ENCODE measurements around the gene ST8SIA1.

Gene ST8SIA1

GRCh38 chr12:22231078-22231477 is 103.4 kb downstream of the ST8SIA1 start:
- DNase-seq: no peak

GRCh38 chr12:22230280-22230794 is 104.2 kb downstream of the ST8SIA1 start:
- no peak for DNase-seq

- DNase-seq: no peak
These were observed 104.7 kb downstream of the ST8SIA1 start for GRCh38 chr12:22229652-22230279.

DNA sequence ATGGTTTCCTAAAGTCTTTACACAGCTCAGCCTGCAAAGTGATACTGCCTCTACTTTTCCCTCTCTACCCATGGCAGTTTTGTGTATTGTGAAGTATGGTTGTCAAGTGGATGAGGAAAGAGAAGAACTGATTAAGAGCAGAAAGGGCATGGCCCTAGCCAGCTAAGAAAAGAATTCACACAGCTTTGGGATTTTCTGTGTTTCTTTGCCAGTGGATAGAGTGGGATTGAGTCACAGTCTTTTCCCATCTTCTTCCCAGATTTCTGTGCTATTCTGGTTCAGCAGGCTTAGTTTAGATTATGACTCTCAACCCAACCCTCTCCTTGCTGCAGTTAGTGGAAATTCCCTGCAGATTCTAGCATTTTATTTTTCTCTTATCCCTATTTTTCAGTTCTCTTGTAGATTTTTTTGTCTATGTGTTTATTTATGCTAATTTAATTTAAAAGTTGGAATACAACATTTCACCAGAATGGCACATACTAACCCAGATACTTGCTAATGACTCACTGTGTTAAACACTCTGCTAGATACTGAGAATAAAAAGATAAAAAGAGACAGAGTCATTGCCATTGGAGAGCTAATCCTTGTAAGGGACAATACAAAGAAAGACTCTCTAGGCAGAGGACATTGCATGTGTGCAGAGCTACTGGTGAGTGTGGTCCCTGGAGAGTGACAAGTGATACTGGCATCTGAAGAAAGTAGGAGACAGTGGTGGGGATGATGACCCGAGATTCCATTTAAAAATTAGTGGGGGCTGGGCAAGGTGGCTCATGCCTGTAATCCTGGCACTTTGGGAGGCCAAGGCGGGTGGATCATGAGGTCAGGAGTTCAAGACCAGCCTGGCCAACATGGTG is 106.3 kb downstream of the ST8SIA1 start:
- no peak for DNase-seq

GRCh38 chr12:22223356-22223755 is 111.2 kb downstream of the ST8SIA1 start:
- no peak for DNase-seq

GRCh38 chr12:22217556-22217955 is 117.0 kb downstream of the ST8SIA1 start:
- no peak for DNase-seq

DNA sequence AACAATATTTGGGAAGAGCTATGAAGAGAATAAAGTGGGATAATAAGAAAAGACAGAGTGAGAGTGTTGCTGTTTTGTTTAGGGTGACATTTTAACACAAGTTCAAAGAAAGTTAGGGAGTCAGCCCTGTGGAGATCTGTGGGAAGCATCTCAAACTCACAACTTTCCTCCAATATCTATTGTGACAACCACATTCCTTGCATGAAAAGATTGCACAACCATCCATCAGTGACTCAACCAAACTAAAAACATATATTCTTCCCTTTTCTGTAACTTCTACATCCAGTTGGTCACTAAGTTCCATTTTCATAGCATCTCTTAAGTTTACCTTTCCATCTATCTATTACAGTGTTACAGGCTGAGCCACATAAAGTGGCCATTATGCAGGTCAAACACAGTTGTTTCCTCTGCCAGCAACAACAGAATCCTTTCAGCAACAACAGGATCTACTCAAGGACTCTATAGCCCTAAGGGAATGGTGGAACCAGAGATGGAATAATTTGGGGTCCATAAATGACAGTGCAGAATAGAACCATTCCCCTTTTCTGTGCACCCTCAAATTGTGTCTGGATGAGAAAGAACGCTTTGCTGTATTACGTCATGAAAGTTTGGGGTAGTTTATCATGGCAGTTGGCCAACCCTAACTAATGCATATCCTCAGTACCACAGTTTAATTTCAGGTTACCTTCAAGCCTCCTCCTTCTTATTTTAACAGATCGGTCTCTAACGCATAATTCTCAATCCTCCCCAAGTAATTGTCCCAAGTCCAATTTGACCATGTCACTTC is 118.8 kb downstream of the ST8SIA1 start:
- no peak for DNase-seq

GRCh38 chr12:22211128-22211527 is 123.4 kb downstream of the ST8SIA1 start:
- no peak for DNase-seq

DNA sequence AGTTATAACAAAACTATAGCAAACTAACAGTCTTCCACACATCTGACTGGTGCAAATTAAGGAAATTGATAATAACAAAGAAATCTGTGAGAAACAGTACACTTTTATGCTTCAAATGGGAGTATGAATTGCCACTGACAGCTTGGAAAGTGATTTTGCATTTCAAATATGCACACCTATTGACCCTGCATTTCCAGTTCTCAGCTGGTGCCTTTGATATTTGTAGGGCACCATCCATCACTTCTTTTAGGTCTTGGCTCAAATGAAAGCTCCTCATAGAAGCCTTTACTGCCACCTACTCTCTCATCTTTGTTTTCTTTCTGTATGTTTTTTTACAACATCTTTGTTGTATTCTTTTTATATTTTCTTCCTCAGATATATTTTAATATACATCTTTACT is 125.1 kb downstream of the ST8SIA1 start:
- no peak for DNase-seq

DNA sequence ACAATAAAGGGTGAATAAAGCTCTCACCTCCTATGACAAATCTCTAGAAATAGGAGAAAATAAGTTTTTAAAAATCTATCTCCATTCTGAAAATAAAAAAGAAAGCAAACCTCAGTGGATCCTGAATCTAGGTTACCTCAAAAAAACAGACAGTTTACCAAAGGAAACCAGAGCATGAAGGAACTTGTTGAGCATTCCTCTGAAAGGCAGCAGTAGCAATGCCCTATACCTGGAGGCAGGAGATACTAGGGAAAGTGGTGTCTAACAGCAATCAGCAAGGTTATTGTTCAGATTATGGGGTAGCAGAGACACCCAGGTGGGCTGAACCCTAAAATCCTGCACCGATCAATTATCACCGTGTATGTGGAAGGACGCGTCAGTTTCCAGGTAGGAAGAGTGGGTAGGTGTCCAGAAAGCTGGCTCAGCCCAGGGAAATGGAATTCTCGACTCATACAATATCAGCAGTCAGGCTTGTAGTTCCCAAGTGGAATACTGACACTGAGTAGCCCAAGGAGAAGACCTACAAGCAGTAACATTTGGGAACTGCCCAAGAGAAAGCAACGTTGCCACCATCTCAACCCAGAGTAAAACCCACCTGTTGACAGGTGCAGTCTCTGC is 128.3 kb downstream of the ST8SIA1 start:
- no peak for DNase-seq

DNA sequence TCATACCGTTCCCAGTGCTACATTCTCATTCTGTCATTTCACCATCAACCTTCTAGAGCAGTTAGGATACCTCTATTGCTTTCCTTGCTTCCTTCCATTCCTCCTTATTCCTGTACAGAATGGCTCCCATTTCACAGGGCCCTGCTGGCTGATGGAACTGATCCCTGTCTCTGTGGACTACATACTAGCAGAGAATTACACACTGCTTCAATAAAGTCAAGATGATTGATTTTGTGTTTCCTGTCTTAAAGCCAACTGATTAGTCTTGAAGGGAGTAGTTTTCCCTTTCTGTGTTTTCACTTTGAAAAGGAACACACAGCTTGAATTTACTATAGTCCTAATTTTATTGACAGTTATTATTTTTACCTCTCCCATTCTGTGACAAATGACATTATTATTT is 130.1 kb downstream of the ST8SIA1 start:
- DNase-seq: no peak

DNA sequence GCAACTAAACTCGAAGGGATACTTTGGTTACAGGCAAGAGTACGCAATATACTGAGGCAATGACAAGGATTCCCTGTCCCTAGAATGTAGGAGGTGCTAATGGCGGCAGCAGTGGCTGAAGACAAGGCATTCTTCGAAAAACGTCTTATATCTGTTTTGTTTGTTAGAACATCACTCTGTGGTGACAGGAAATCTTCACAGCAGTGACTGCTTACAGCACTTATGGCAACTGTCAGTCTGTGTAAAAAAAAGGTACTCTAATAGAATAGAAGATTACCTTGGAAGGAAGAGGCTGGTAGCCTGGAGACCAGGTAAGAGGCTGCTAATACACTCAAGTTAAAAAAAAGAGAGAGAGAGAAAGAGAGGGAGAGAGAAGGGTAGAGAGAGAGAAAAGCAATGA is 131.7 kb downstream of the ST8SIA1 start:
- no peak for DNase-seq

GRCh38 chr12:22201101-22201500 is 133.4 kb downstream of the ST8SIA1 start:
- no peak for DNase-seq

DNA sequence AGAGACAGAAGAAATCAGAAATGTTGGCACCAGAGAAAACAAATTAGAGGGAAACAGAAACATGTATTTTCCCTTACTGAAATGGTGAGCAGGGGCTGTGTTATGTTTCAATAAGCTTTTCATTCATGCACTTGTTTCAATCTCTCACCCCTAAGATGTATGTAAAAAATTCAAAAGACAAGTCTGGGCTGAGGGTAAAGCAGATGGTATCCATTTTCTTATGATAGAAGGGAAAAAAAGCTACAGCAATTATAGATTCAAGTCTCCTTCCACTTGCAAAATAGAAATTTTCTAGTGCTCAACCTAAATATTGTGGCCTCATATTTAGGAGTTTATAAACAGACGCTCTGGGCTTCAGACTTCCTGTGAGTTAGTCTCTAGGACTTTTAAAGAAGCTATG is 138.3 kb downstream of the ST8SIA1 start:
- DNase-seq: no peak

GRCh38 chr12:22190969-22191368 is 143.5 kb downstream of the ST8SIA1 start:
- no peak for DNase-seq

GRCh38 chr12:22188431-22188830 is 146.1 kb downstream of the ST8SIA1 start:
- DNase-seq: no peak

DNA sequence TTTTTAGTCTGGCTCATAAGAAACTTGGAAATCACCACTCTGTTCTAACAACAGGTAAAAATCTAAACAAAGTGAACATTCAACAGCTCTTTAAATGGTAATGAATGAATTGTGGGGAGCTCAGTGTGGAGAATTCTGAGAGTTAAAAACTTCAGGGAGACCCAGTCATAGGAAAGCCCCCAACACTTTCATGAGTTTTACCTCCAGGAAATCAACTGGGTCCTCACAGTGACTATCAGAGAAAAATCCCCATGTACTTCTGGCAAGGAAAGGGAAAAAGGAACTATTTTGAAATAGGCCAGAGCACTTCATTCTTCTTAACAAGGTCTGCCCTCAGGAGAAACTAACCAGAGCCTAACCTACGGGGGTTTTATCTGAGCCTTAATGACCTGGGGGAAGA is 153.8 kb downstream of the ST8SIA1 start:
- DNase-seq: no peak

DNA sequence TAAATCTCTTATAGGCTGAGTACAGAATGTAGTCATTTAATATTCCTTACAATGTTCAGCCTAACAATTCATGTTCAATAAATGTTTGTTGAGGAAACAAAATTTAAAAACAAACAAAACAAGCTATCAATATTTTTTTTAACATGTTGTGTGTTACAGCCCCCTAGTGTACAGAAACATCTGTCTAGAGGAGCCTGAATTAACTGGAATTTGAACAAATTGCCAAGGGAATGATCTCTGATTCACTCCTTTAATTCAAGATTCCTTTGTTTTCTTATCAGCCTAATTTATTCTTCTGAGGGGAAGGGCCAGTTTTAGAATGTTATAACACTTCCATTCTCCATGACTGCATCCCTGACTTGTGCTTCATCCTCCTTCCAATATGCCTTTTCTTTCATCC is 161.3 kb downstream of the ST8SIA1 start:
- no peak for DNase-seq

- DNase-seq: no peak
These were observed 162.0 kb downstream of the ST8SIA1 start for GRCh38 chr12:22172501-22172900.

DNA sequence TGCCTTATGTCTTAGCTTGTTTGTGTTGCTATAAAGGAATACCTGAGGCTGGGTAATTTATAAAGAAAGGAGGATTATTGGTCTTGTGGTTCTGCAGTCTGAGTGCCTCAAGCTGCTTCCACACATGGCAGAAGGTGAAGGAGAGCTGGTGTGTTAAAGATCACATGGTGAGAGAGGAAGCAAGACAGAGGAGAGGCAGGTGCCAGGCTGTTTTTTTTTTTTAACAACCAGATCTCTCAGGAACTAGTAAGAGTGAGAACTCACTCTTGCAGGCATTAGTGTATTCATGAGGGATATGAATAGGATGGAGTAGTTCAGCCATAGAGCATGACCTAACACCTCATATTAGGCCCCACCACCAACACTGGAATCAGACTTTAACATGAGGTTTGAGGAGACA is 165.1 kb downstream of the ST8SIA1 start:
- DNase-seq: no peak

GRCh38 chr12:22164139-22164538 is 170.4 kb downstream of the ST8SIA1 start:
- no peak for DNase-seq

- no peak for DNase-seq
These were observed 170.9 kb downstream of the ST8SIA1 start for GRCh38 chr12:22163594-22163993.

DNA sequence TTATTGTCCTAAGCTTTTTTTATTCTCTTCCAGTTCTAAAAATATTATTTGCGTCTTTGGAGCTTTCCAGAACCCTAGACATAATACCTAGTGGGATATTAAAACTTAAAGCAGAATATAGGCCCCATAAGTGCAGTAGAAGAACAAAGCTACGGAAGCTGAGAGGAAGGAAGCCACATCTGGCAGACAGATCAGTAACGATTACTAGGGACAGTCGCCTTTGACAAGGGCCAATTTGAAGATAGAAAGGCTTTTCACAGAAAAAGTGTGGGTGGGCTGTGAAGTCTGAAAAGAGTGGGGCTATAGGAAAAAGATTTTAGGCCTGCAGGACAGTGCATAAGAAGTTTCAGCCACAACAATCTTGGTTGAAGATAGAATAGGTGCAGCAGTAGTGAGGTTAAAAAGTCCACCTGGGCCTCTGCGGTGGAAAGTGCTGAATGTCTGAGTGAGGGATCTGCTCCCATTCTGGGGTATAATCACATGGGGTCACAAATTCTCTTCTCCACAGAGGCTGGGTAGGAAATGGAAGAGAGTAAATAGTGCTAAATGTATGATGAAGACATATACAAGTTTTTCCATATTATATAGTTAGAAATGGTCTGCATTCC is 174.0 kb downstream of the ST8SIA1 start:
- no peak for DNase-seq
